ENCODE data around the gene AEBP1. TPM values are rescaled to one million over a fixed set of nuclear protein-coding genes. Genes with fewer than 3 reads are reported as not detected.

The AEBP1 gene
- total and polyA plus RNA-seq, 2 of the 4 experiments (the other 2 are of a cell fraction) = 1.1 to 5.7 TPM

DNA sequence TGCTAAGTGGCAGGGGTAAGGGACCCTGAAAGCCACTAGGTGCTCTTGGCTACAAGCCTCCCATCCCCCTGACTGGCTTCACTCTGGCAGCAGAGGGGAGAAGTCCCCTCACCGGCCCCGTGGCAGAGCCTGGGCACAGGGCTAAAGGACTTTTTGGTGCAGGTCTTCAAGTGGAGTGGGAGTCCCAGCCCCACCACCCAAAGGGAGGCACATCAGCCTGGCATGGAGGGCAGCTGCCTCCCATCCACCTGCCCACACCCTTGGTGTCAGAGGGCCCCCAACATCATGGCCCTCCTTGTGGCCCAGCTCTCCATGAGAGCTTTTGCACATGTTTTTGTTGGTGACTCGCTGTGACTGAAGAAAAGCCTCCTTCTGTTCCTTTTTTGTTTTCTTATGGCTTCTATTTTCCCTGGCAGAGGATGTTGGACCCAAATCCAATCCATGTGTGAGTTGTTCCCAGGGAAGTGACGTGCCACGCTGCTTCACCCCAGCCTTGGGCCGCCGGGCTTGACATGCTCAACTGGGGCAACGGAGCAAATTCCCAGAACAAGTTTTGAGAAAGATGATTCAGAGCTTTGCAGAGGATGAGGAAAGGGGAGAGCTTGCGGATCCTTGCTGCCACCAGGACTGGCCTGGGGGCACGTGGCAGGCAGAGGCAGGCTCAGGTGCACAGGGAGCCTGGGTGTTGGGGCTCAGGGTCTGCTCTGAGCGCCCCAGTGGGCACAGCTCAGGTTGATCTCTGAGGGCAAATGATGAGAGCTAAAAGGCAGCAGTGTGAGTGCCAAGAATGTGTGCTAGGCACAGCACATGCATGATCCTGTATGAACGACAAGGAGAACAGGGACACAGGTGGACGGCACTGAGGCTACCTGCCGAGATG lies 1.9 kb upstream of the AEBP1 start:
- Histone ChIP-seq H3K79me1 (ENCODE audit: low read depth in 1 of 2, low read length in 2 of 2) (no peaks in the 10 kb centered on the region; a peak in 1 of 4 replicates), H3K9ac (ENCODE audit: low read depth, low read length) (no peak overlapping the region), H4K8ac (ENCODE audit: low read depth in 2 of 2, low read length in 2 of 2) (peak overlapping the region in 1 of 2 experiments; percentile 47; a peak in 1 of 4 replicates), H4K91ac (ENCODE audit: insufficient read depth, low read depth, low read length) (no peak overlapping the region; the same call in 1 of the 2 replicates), H3K4me2 (ENCODE audit: low read depth, low read length) (no peak overlapping the region), H2AFZ (replicated peaks; ENCODE audit: low read length, poor library complexity) (peak overlapping the region; percentile 70), H3K27me3 (ENCODE audit: control insufficient read depth, insufficient read depth, low read length) (no peaks in the 10 kb centered on the region), H3K56ac (ENCODE audit: extremely low read depth, insufficient read depth, low read length) (no peak overlapping the region), H4K5ac (ENCODE audit: low read depth, low read length) (no peak overlapping the region), H2BK5ac (ENCODE audit: low read depth, low read length, poor library complexity, severe bottlenecking) (peak overlapping the region; percentile 25), H3K27ac (ENCODE audit: insufficient read depth, low read length) (no peak overlapping the region), H3K9me1 (ENCODE audit: insufficient read depth, low read length) (peaks cover 25% of the 10 kb centered on the region), H3K23ac (ENCODE audit: low read depth, low read length) (no peak overlapping the region), H3K4me1 (ENCODE audit: control insufficient read depth, insufficient read depth, low read length) (peaks cover 36% of the 10 kb centered on the region), H2BK15ac (ENCODE audit: low read depth, low read length) (no peak overlapping the region), H3K18ac (ENCODE audit: low read depth, low read length) (no peak overlapping the region), H3K4ac (ENCODE audit: low read depth, low read length) (peak overlapping the region; percentile 79), H3K9me3 (ENCODE audit: control insufficient read depth, insufficient read depth, low read length) (no peaks in the 10 kb centered on the region), H3K14ac (replicated peaks; ENCODE audit: low read depth, low read length) (peak overlapping the region; percentile 63; the same call in 1 of the 2 replicates), H3K36me3 (ENCODE audit: control insufficient read depth, insufficient read depth, low read length) (no peaks in the 10 kb centered on the region), H2BK120ac (ENCODE audit: low read depth, low read length) (peak overlapping the region; percentile 67), H4K20me1 (ENCODE audit: insufficient read depth, low read length) (no peaks in the 10 kb centered on the region), H3K4me3 (ENCODE audit: insufficient read depth, low read depth, low read length) (no peak overlapping the region), H2AK9ac (replicated peaks; ENCODE audit: low read depth, low read length, poor library complexity) (peak overlapping the region; percentile 40), H2AK5ac (ENCODE audit: low read depth, low read length) (peak overlapping the region; percentile 84), H2BK20ac (ENCODE audit: low read depth, low read length) (no peak overlapping the region)
- WGBS, 2 experiments (ENCODE audit: extremely low coverage in 2 of 2, insufficient read length in 1 of 2) = 81% methylated on average over 4 of the region's 14 CpGs; no CpG with 5 or more reads in 1 of the 2 experiments
- DNase-seq = peak; percentile 85
- ChIA-PET CTCF (no interaction called here), POLR2A (ENCODE audit: unreplicated experiment) (interaction anchor here (1.0 kb wide), 1 partner anchor 13 kb away, joined by 3 read pairs; no protein-coding TSS in a partner anchor)
- 0 out of 2 replicates have a peak, but pooled peaks have one; percentile 23 for TF ChIP-seq MXI1 (IDR thresholded peaks at IDR 0.05; ENCODE audit: borderline replicate concordance, low read depth, low read length)
- no peak for TF ChIP-seq SMC3 (IDR thresholded peaks at IDR 0.05; ENCODE audit: low read depth, low read length)
- peak; percentile 37 for TF ChIP-seq RCOR1 (IDR thresholded peaks at IDR 0.05; ENCODE audit: insufficient replicate concordance, low read length)
- TF ChIP-seq POLR2A (IDR thresholded peaks at IDR 0.05; ENCODE audit: low read depth, low read length) = no peak
- TF ChIP-seq CHD1 (IDR thresholded peaks at IDR 0.05; ENCODE audit: low read depth, low read length) = no peak
- TF ChIP-seq, protein P1, sequence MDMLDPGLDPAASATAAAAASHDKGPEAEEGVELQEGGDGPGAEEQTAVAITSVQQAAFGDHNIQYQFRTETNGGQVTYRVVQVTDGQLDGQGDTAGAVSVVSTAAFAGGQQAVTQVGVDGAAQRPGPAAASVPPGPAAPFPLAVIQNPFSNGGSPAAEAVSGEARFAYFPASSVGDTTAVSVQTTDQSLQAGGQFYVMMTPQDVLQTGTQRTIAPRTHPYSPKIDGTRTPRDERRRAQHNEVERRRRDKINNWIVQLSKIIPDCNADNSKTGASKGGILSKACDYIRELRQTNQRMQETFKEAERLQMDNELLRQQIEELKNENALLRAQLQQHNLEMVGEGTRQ (IDR thresholded peaks at IDR 0.05; ENCODE audit: low read depth, low read length) = no peak
- TF ChIP-seq FOS (IDR thresholded peaks at IDR 0.05; ENCODE audit: low read depth, low read length) = no peak
- no peak for TF ChIP-seq NFE2L2 (IDR thresholded peaks at IDR 0.05; ENCODE audit: low read depth, low read length)
- TF ChIP-seq CEBPB (IDR thresholded peaks at IDR 0.05; ENCODE audit: low read depth, low read length) = no peak
- TF ChIP-seq, protein P2, sequence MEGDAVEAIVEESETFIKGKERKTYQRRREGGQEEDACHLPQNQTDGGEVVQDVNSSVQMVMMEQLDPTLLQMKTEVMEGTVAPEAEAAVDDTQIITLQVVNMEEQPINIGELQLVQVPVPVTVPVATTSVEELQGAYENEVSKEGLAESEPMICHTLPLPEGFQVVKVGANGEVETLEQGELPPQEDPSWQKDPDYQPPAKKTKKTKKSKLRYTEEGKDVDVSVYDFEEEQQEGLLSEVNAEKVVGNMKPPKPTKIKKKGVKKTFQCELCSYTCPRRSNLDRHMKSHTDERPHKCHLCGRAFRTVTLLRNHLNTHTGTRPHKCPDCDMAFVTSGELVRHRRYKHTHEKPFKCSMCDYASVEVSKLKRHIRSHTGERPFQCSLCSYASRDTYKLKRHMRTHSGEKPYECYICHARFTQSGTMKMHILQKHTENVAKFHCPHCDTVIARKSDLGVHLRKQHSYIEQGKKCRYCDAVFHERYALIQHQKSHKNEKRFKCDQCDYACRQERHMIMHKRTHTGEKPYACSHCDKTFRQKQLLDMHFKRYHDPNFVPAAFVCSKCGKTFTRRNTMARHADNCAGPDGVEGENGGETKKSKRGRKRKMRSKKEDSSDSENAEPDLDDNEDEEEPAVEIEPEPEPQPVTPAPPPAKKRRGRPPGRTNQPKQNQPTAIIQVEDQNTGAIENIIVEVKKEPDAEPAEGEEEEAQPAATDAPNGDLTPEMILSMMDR (conservative IDR thresholded peaks at IDR 0.05; ENCODE audit: low read depth, low read length) = no peak
- dilution Hi-C loops (cut with HindIII; ENCODE audit: low sequenced_read_pairs, unreplicated experiment) (no loop called here), in situ Hi-C loops (cut with MboI; ENCODE audit: low sequenced_read_pairs) (no loop called here), intact Hi-C loops (cut with micrococcal nuclease) (loop anchor here (2.0 kb wide), 1 partner anchor 19 kb away; the partner anchor contains the start of gene POLM)
- ATAC-seq (ENCODE audit: low read depth) = no peak
- BruUV-seq (replicated peaks) = no TSS peak
